ENCODE data around the gene MCTP1. TPM values are rescaled to one million over a fixed set of nuclear protein-coding genes. Genes with fewer than 3 reads are reported as not detected.
A peak's percentile ranks its signal among the peaks of the same experiment; 100 is the strongest.

MCTP1 gene
- total RNA-seq, 4 donors from 2014 or later: 5.7 to 33.5 (median 17.4) TPM

- H3K27ac ChIP-seq: no peak overlapping the region
- H3K4me3 ChIP-seq (replicated peaks in 1 of 3): no peak overlapping the region
- TF ChIP-seq CTCF (IDR thresholded peaks at IDR 0.05) (no peak), POLR2A (IDR thresholded peaks at IDR 0.05) (no peak)
- H3K27me3 ChIP-seq: no peaks in the 10 kb centered on the region
- H3K4me1 ChIP-seq: no peaks in the 10 kb centered on the region
- intact Hi-C loops (cut with DNase I): no loop called here
- 92 to 93% methylated on average over 1 of the region's 1 CpG for WGBS, 2 donors
- no peaks in the 10 kb centered on the region for H3K9me3 ChIP-seq
- no peaks in the 10 kb centered on the region for H3K36me3 ChIP-seq
- DNase-seq: no peak
Measured at GRCh38 chr5:94759961-94760360, 524.9 kb downstream of the MCTP1 start.

- no peaks in the 10 kb centered on the region for H3K9me3 ChIP-seq
- 81 to 88% methylated on average over 3 of the region's 3 CpGs for WGBS, 2 donors
- no peak for TF ChIP-seq CTCF (IDR thresholded peaks at IDR 0.05)
- no peak for TF ChIP-seq POLR2A (IDR thresholded peaks at IDR 0.05)
- H3K27me3 ChIP-seq: no peaks in the 10 kb centered on the region
- no peaks in the 10 kb centered on the region for H3K36me3 ChIP-seq
- DNase-seq: no peak
- no peaks in the 10 kb centered on the region for H3K4me1 ChIP-seq
- intact Hi-C loops (cut with DNase I): no loop called here
- no peak overlapping the region for H3K27ac ChIP-seq
- no peak overlapping the region for H3K4me3 ChIP-seq (replicated peaks in 1 of 3)
Measured at GRCh38 chr5:94759022-94759421, 525.9 kb downstream of the MCTP1 start.

- 94 to 97% methylated on average over 5 of the region's 5 CpGs for WGBS, 2 donors
- intact Hi-C loops (cut with DNase I): no loop called here
- TF ChIP-seq POLR2A (IDR thresholded peaks at IDR 0.05) (no peak), CTCF (IDR thresholded peaks at IDR 0.05) (no peak)
- Histone ChIP-seq H3K4me3 (replicated peaks in 1 of 3) (no peak overlapping the region), H3K36me3 (no peaks in the 10 kb centered on the region), H3K27ac (no peak overlapping the region), H3K9me3 (no peaks in the 10 kb centered on the region), H3K4me1 (peaks cover 15 to 16% of the 10 kb centered on the region in 2 donors), H3K27me3 (no peaks in the 10 kb centered on the region)
- no peak for DNase-seq
Measured at GRCh38 chr5:94754824-94755223, 530.1 kb downstream of the MCTP1 start.

- peak; percentile 60 to 69 for DNase-seq
Measured at GRCh38 chr5:94751460-94751859, 533.4 kb downstream of the MCTP1 start.

GRCh38 chr5:94750681-94751080, 534.2 kb downstream of the MCTP1 start:
- Histone ChIP-seq H3K4me1 (peaks cover 16 to 24% of the 10 kb centered on the region in 2 donors), H3K9me3 (no peaks in the 10 kb centered on the region), H3K4me3 (replicated peaks in 1 of 3) (no peak overlapping the region), H3K27me3 (no peaks in the 10 kb centered on the region), H3K27ac (peak overlapping the region in 1 of 3 donors; percentile 46), H3K36me3 (no peaks in the 10 kb centered on the region)
- WGBS, 2 donors: 91 to 95% methylated on average over 4 of the region's 4 CpGs
- TF ChIP-seq POLR2A (IDR thresholded peaks at IDR 0.05) (no peak), CTCF (IDR thresholded peaks at IDR 0.05) (no peak)
- no peak for DNase-seq
- intact Hi-C loops (cut with DNase I): no loop called here

More at GRCh38 chr5:94751460-94751859, 533.4 kb downstream of the MCTP1 start:
- TF ChIP-seq POLR2A (IDR thresholded peaks at IDR 0.05) (no peak), CTCF (IDR thresholded peaks at IDR 0.05) (no peak)
- Histone ChIP-seq H3K27me3 (no peaks in the 10 kb centered on the region), H3K27ac (peak overlapping the region; percentile 11 to 46 (median 29)), H3K9me3 (no peaks in the 10 kb centered on the region), H3K4me3 (replicated peaks in 1 of 3) (no peak overlapping the region), H3K4me1 (peaks cover 16 to 20% of the 10 kb centered on the region in 2 donors), H3K36me3 (no peaks in the 10 kb centered on the region)
- 40 to 43% methylated on average over 9 of the region's 9 CpGs for WGBS, 2 donors
- intact Hi-C loops (cut with DNase I): no loop called here
